Neural progenitor cell (in vitro differentiated cells): ENCODE results near the gene RIPPLY3.

Experiments used
- CTCF ChIP-seq: fragments of 200-600 bp; sonication (generic); IDR thresholded peaks from 2 replicates; pipeline ENCODE4 v1.5.1; 2017; ENCODE audit warnings: antibody characterized with exemption, mild to moderate bottlenecking
- EZH2 ChIP-seq: fragments of 200-600 bp; sonication (generic); IDR thresholded peaks from 2 replicates; pipeline ENCODE4 v1.6.1; 2017; ENCODE audit warnings: antibody characterized with exemption, mild to moderate bottlenecking, moderate library complexity
- EZH2phosphoT487 ChIP-seq: fragments of 200-600 bp; sonication (generic); IDR thresholded peaks from 2 replicates; pipeline ENCODE4 v1.6.1; 2017; ENCODE audit warnings: antibody characterized with exemption

GRCh38 chr21:37058261-37058660 is 51.8 kb downstream of the RIPPLY3 start:
- no peak for TF ChIP-seq CTCF
- TF ChIP-seq EZH2 = no peak
- no peak for TF ChIP-seq EZH2phosphoT487
